NCI-H748 (cell line): Measurements from ENCODE around the gene UBE2QL1.

Experiments used
- DNase-seq: peaks from one replicate; lab custom pipeline; 2025; ENCODE audit not compliant: unreplicated experiment; lab: John Stamatoyannopoulos, UW

UBE2QL1 gene

GRCh38 chr5:6473284-6473683, 24.6 kb downstream of the UBE2QL1 start:
- no peak for DNase-seq

DNA sequence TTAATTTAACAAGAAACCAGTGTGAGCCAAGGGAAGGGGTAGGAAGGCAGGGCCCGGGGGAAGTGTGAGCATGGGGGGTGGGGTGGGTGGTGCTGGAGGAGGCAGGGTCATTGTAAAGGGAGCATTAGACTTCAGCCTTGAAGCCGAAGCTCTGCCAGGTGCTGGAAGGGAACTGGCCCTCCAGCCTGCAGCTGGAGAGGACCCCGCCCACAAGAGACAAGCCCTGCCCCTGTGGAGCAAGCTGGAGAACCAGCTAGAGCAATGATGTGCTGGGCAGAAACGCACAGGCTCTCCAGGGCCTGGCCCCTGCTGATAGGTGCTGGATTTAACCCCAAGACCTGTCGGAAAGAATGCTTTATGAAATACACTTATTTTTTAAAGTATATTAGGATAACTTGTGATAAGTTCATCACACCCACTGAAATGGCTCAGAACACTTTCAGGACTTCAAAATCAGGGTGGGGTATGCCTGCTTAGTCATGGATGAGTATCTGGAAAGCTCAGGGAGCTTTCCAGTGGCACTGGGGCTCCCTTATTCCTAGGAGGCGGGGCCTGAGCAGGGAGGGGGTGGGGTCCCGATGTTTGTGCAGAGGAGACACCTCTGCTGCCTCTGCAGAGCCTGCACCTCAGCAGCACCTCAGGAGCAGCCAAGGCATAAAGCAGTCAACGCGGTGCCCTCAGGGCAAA, 27.1 kb downstream of the UBE2QL1 start:
- DNase-seq, result peak; percentile 77

DNA sequence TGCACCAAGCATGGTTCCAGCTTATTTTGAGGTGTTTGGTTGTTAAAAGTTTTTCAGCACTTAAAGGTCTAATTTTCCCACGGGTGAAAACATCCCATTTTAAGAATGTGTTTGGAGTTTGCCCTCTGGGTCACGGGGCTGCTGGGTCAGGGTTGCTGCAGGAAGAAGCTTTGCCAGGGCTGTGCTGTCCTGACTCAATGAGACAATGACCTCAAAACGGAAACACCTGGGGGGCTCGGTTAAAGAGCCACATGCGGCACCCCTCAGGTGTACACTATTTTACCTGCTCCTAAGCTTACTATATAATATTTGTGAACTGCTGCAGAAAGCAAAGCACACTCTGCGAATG, 27.6 kb downstream of the UBE2QL1 start:
- DNase-seq, result no peak

- DNase-seq, result no peak
Observed at GRCh38 chr5:6478793-6479192, 30.1 kb downstream of the UBE2QL1 start.

DNA sequence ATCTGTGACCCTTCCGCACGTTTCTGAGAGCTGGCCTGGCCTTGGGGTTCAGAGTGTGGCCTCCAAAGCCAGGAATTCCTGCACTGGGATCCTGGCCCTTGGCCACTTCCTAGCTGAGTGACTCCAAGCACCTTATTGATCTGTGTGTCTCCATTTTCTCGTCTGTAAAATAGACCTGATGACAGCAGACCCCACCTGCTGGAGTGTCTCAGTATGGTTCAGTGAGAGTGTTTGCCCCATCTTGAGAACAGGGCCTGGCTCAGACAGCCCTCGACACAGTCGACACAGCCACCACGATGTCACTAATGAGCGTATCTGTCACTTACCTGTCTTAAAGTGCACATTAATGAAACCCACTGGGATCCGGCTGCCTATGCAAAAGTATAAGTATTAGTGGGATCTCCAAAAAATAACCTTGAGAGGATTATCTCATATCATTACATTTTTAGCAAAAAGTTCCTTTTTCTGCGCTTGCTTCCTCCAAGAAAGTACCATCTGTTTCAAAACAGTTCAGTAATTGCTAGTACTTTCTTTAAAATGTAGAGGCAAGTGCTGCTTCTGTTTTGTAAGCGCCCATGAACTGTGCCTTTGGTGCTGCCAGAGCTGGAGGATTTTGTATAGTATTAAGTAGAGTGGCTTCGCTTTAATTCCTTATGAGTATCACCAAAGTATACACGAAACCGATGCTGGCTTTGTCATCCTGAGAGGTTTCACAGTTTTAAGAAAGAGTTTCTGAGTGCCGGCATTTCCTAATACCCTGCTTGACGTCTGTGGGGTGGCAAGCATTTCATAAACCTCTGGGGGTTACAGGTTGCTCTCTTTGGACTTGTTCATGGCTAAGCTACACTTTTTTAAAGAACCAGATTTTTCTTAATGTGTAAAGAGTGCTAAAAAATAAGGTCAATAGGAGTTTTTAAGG, 31.7 kb downstream of the UBE2QL1 start:
- DNase-seq, result no peak

DNA sequence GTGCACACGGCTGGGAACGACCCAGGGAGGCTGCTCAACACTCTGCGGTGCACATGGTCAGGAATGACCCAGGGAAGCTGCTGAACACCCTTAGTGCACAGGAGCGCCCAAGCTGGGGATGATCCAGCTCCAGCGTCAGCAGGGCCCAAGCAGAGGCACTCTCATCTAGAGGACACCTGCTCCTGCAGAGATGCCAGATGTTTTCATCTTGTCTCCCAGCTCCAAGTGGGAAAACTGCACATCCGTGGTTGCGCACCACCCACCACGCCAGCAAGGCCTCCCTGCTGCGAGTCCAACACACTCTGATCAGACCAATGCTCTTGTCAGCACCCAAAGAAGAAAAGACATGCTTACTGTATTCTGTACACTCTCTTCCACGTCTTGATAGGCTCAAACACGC, 34.1 kb downstream of the UBE2QL1 start:
- DNase-seq, result no peak

DNA sequence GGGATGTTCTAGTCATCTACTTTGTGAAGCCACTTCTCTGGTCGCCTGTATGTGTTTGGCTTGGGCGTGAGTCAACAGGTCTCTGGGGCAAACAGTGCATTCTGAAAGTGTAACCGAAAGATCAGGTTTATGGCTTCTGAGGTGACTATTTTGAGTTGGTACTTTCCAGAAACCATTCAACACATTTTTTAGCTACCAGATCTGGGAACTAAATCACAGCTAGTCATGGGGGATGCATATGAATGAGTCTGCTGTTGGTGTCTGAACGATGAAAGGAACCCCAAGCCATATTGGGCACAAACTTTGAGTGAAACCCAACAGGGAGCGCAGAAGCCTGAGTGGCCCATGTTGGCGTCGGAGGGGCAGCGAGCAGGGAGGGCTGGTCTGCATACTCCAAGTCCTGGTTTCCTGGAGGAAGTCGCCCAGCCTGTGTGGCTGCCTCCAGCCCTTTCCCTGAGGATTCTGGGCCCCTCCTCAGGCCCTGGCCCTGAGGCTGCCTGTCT, 35.3 kb downstream of the UBE2QL1 start:
- no peak for DNase-seq

DNA sequence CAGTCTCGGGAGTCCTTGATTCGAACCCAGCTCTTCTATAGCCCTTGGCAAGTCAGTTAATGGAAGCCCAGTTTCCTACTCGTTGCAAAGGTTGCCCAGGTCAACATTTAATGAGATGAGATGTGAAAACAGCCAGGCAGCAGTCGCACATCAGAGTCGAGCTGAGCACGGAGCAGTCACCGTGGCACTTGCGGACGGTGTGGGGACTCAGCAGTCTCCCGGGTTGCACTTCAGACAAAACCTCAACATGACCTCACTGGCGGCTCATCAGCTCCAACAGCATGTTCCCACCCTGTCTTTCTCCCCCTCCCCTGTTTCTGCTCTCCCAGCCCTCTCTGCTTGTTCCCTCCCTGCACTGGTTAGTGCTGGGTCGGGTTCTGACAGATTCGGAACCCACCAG, 35.8 kb downstream of the UBE2QL1 start:
- no peak for DNase-seq

GRCh38 chr5:6484899-6485298, 36.2 kb downstream of the UBE2QL1 start:
- no peak for DNase-seq

DNA sequence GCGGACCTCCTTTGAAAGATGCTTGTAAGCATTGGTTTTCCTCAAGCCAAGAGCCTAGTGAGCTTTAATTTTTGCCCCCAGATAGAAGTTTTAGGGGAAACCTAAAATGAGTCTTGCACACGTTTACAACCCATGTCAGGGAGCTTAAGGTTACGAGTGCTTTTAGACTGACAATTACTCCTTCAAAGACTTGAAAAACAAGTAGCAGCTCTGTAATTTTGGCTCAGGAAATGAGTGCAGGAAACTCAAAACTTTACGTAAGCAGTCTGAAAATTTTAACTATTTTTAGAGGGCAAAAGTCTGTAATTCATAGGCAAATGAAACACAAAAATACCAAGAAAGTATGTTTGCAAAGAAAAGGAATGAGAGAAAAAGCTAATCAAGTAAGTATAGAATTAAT, 36.8 kb downstream of the UBE2QL1 start:
- no peak for DNase-seq

DNA sequence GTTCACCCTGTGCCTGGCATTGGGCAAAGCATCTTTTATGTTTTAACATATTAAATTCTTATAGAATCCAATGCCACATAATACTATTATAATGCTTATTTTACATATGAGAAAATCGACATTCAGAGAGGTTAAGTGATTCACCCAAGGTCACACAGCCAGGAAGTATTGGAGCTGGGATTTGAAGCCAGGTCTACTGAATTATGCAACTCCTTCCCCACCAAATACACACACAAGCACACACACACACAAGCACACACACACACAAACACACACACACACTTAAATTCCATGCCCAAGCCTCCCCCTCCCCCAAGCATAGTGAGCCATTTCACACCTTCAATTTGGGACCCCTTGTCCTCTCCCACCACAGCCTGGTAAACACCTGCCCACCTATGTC, 37.4 kb downstream of the UBE2QL1 start:
- DNase-seq, result no peak

GRCh38 chr5:6487081-6487480, 38.4 kb downstream of the UBE2QL1 start:
- DNase-seq, result no peak

- no peak for DNase-seq
Observed at GRCh38 chr5:6488021-6488420, 39.4 kb downstream of the UBE2QL1 start.

DNA sequence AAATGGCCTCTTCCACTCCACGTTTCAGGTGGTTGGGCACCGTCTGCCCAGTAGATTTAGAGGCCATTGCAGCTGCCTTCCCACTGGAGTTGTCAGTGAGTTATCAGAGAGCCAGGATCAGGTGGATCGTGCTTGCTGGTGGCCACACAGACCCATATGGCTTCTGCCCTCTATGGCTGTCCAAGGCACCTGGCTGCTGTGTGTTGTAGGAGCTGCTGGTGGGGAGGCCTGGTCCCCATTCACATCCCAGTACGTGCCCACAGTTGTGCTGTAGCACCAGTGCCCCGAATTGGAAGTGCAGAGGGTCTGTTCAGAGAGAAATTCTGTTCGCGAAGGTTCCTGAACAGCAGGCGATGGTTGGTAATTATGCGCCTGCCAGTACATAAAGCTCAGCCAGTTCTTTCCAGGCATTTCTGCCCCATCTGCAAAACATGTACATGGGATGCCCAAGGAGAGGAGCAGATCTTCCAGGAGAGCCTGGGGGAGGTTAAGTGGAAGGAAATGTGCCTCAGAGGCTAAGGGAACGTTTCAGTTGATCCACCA, 41.1 kb downstream of the UBE2QL1 start:
- DNase-seq, result no peak

DNA sequence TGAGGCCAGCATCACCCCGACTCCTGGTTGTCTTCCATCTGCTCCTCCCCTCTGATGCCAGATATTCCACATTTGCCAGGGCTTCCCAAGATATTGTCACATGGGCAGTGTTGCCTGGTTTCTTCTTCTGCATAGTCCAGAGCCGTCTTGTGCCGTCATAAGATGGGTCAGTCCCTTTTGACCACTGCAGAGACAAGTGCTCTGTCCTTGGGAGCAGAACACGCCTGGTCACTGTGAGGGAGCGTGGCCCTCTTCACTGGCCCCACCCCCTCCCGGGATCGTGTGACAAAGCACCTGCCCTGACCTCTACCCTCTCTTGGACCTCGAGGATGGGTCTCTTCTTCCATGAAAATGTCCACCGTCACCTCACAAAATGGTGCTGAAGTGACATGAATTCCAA, 41.6 kb downstream of the UBE2QL1 start:
- no peak for DNase-seq

DNA sequence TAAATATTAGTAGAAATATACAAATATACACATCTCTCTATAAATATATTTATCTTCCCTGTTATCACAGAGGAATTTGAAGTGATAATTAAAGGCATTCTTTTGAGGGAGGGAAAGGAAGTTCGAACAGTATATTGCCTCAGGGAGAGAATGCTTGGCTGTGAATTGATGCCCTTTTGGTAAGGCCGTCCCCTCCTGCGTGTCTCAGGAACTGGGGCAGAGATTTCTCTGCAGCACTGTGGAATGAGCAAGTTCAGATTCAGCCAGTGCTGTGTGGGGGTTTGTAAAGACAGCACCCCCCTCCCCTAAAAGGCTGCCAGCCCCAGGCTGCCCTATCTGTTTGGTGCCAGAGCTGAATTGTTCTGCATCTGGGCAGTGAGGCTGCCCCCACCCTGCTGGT, 42.0 kb downstream of the UBE2QL1 start:
- no peak for DNase-seq

DNA sequence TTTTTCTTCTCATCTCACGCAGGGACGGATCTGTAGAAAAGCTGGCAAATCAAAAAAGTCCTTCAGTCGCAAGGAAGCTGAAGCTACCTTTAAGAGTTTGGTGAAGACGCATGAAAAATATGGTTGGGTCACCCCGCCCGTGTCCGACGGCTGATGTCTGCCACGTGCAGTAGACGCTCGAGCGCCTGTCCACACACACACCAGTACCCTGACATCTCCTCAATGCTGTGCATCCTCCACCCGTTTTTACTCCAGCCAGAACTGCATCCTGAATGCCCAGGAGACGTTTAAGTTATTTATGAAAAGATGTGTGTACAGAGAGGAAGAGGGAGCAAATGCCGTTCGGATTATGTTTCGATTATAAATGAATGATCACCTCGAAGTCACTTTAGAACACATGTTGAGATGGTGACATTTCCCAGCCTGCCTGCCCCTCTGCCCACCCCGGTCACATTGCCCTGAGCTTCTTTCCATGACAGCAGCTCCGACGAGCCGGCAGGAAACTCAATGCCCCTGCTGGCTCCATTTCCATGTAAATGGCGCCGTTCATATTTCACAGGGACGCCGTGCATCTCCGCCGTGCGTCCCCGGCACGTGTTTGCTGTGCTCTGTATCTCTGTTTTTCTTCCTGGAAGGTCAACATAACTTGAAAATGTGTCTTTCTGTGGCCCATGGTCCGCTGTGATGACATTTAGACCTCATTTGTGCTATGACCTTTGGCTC, 42.7 kb downstream of the UBE2QL1 start:
- DNase-seq, result no peak

DNA sequence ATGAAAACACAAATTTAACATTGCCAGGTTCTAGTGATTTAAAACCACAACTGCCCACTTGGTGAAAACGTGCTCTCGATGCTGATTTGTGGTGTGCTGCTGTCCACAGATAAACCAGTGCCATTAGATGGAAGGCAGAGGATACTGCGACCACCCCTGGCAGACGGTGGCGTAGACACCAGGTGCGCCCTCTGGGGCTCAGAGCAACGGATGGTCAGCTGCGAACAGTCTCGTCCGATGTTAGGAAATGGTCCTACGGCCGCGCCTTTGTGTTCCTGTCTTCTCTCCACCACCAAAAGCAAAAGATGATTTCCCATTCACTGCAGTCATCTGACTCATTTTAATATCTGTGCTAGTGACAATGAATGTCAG, 43.2 kb downstream of the UBE2QL1 start:
- no peak for DNase-seq

DNA sequence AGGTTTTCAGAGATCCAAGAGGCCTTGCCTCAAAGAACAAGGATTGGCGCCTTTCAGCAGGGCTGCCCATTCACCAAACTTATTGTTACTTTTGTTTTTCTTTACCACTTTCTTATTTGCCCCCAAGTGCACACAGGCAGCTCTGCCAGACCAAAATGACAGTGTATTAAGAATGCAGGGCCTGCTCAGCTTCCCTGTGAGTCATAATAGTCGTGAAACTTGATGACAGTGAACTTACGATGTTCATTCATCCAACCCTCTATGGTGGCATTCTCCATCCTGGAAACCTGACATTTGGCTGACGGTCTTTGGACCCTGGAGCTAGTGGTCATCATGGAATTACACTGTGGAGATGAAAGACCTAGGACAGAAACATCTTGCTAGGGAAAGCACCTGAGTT, 44.3 kb downstream of the UBE2QL1 start:
- no peak for DNase-seq

DNA sequence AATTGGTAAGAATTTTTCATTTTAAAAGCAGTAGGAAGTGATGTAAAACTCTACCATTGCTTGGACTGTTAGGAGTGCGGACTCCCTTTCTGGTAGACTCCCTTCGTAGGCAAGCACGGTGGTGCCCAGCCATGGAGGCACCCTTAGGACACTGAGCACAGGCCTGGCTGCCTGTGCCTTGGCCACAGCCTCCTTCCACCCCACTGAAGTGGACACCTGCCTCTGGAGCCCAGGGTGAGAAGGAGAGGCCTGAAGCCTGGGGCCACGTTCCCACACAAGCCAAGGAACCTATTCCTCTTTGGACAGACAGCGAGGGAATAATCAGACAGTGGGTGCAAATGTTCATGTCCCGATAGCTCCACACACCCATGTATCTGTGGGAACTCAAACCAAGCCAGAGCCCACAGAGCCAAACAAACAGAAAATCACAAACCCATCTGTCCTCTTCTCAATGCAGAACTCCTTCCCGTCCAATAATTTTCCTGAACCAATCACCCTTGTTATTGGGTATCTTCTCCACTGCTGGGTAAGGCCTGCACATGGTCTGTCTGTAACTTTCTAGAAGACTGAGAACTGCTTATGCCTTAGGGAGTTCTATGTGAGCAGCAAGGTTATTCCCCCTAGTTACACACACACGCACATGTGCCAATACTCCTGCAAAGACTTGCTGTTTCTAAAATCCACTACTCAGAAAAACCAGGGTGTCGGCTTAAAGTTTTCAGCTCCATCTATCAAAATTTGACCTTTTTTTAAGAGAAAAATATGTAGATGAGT, 45.2 kb downstream of the UBE2QL1 start:
- DNase-seq, result no peak

GRCh38 chr5:6494939-6495338, 46.3 kb downstream of the UBE2QL1 start:
- peak; percentile 58 for DNase-seq
